HG03460 (cell line): ENCODE results near the gene LCLAT1.

Experiments
- ATAC-seq: cut with Tn5 transposase; IDR thresholded peaks from one replicate; pipeline ENCODE4 v1.9.1; 2021; ENCODE audit not compliant: unreplicated experiment

LCLAT1 gene

GRCh38 chr2:30422444-30423040 is 24.5 kb upstream of the LCLAT1 start:
- peak; percentile 78 for ATAC-seq

- ATAC-seq = no peak
Measured at GRCh38 chr2:30424231-30424630, 22.8 kb upstream of the LCLAT1 start.

DNA sequence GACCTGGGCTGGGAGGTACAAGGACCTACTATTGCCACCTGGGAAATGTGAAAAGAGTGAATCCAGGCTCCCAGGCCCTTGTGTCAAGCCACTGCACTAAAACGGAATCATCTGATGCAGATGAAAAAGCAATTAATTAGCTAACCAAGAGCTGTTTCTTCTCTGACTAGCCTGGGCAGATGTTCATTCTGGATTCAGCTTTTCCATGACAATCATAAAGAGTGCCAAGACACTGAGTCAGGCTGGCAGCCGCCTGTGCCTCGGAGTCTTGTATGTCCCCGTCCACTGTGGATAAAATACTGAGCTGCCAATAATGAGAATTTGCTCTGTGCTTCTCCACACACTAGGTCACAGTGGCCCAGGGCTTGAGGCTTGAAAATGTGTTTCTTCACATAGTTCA is 21.7 kb upstream of the LCLAT1 start:
- ATAC-seq = no peak

DNA sequence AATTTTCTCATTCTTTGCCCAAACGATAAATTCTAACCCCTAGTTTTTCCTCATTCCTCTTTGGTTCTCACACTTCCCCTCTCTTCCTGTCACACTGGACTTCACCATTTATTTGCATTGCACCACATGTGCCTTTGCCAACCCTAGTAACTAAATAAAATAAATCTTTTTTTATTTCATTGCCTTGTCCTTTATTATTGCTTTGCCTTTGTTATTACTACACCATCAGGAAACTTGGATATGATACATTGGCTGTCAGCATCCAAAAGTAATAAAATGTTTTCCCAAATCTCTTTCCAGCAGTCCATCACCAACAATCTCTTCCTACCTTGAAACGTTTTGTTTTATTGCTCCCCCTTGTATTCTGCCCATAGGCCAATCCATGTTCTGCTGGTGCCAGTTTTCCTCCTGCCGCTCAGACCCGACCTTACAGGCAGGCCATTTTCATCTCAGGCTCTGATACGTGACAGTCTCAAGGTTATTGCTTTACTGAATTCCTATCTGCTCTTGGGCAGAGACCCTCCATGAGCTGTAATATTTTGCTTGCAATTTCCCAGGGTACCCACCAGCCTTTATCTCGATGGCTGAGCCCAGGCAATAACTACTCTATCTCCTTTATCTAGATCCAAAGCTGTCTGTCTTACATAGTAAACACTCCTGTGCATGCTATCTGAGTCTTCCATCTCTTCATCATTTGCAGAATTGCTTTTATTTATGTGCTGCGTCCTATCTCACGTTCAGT is 19.3 kb upstream of the LCLAT1 start:
- no peak for ATAC-seq

DNA sequence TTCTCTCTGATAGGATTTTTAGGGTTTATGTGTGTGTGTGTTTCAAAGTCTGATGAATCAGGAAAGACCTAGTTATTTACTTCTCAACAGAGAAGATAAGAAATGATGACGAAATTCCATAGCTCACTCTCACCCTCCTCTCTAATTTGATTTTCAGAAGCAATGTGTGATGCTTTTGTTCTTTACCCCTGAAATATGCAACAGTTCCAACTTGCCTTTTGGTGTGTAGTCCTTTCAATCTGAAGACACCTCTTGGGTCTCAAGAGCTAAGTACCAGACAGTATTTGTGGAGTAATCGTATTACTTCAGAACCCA is 18.7 kb upstream of the LCLAT1 start:
- ATAC-seq = no peak

- ATAC-seq = no peak
Measured at GRCh38 chr2:30428827-30429461, 18.1 kb upstream of the LCLAT1 start.

DNA sequence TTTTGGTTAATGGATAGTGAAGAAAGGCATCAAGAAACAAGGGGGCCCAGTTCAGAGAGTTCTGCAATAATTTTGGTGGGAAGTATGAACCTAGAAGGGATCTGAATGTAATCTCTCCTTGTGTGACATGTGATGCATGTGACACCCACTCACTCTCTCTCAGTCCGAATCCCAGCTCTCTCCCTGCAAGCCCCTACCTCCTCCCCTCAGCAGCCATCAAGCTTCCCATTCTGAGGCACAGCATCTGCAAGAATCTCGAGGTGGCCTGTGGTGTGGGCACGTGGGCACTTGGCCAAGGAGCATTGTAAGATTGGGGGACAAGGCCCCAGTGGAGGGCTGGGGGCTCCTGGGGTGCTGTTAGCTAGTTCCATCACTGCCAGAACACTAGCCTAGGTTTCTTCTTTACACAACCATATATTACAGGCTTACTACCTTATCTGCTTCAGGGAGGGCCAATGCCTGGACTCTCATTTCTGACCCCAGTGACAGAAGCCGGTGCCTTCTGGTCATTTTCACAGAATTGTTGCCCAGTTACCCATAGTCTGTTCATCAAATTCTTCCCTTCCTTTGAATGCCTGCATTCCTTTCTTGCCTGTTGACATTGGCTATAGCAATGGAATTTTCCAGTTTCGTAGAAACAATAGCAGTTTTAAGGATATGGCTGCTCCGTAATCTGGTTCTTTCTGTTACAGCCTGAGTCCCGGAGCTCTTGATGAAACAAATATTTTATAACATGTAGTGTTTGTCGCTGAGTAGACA is 13.3 kb upstream of the LCLAT1 start:
- ATAC-seq = no peak

DNA sequence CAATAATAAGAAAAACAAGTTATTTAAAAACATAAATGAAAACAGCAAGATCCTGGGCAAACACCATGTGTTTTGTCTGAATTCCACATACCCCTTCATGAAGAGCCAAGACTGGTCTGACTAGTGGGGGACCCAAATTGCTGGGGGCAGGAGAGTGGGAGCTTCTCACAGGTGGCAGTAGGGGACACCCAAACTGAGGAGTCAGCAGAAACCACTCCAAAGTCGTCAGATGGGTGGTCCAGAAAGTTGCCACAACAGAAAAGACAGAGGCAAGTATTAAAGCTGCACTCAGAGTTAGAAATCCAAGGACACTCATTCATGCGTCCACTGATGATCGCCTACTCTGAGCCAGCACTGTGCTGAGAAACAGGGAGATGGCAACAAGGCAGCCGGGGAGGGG is 12.3 kb upstream of the LCLAT1 start:
- ATAC-seq = no peak

- no peak for ATAC-seq
Measured at GRCh38 chr2:30436859-30437435, 10.1 kb upstream of the LCLAT1 start.

DNA sequence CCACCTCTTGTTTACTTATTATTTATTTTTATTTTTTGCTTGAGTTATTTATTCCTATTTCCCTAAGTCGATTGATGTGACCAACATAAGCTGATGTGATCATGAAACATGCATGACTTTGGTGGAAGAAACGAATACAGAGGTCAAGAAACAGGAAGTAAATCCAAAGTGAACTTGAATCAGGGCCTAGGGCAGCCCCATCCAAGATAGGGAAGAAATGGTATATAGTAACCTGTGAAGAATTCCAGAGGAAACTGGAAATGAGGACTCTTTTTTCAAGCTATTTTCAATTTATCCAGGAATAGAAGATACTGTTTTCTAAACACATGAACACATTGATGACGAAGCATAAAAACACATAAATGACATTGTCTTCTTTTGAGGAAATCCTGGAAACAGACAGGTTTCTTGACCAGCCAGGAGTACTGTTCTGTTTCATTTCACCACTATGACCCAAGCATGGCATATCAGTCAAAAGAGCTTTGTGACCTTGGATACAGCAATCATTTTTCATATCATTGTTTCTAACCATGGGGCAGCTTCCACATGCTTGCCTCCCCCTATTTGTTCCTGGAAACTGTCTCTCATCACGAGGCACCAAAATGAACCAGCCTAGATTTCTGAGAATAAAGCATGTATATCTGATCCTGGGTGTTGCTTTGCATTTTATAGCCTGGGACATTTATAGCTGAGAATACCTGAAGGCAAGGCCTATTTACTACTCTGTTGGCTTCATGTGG is 9.1 kb upstream of the LCLAT1 start:
- ATAC-seq = no peak

- ATAC-seq = no peak
Measured at GRCh38 chr2:30439296-30439695, 7.8 kb upstream of the LCLAT1 start.

GRCh38 chr2:30439879-30440278 is 7.2 kb upstream of the LCLAT1 start:
- no peak for ATAC-seq

GRCh38 chr2:30441023-30441422 is 6.0 kb upstream of the LCLAT1 start:
- no peak for ATAC-seq

GRCh38 chr2:30443081-30443480 is 4.0 kb upstream of the LCLAT1 start:
- ATAC-seq = no peak

DNA sequence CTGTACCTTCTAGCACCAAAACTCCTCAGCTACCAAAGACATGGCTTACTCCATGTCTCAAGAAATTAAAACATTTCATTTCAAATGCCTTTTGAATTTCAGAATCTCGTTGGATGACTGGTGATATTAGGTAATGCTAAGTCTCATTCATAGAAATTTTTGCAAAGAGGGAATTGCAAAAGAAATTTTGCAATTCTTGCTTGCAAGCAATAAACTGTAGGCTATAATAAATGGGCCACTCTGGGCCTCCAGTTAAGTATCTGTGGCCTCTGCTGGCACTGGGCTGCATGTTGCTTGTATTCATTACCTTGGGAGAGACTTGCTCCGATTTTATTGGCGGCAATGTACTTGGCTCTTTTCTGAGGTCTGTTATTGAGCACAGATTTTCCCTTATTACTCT is 2.8 kb upstream of the LCLAT1 start:
- no peak for ATAC-seq

GRCh38 chr2:30445266-30445821 is 1.7 kb upstream of the LCLAT1 start:
- ATAC-seq = no peak

- no peak for ATAC-seq
Measured at GRCh38 chr2:30446602-30447148, 371 bp upstream of the LCLAT1 start.

DNA sequence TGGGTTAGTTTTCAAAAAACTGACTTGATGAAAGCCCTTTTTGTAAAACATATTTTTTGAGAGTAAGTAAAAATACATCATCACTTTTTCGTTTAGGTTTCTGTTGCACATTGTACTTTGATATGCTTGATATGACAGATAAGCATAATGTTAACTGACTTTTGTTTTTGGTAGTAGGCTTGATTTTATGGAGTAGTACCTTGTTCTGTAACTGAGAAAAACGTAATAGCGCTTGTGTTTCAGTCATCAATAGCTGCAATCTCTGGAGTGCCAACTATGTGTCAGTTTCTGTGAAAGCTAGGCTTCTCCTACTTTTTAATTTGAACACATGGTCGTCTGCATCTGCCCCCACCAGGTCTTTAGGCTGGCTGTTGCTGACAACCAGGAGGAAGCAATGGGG is 1.3 kb downstream of the LCLAT1 start:
- no peak for ATAC-seq

DNA sequence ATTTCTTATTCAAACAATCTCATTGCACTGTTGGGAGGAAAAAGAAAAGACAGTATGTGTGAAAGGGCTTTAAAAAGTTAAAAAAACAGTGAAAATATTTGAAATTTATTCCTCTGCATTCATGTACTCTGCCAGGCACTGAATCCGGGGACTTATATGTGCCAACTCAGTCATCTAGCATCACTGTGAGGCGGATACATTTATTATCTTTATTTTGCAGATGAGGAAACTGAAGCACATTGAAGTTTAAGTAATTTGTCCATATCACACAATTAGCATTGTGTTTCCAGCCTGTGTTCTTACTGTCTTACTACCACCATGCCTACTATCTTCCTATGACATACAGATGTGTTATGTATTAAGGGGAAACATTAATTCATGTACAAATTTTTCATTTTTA is 1.8 kb downstream of the LCLAT1 start:
- ATAC-seq = no peak

DNA sequence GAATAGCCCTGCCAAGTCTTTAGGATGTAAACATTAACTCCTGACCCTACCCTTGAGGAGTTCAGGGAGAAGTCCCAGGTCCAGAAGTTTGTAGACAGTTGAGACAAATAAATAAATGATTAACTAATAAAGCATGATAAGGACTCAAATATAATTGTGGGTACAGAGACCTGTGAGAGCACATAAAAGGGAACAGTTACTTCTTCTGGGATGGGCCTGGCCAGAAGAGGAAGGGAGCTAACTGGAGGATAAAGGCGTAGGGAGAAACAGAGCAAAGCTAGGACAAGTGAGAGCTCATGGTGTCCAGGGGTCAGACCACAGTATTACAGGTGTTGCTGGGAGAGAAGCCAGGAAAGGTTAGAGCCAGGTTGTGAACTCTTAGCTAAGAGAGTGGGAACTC is 3.0 kb downstream of the LCLAT1 start:
- ATAC-seq = no peak
